ENCODE data around the gene DIAPH3. TPM values are rescaled to one million over a fixed set of nuclear protein-coding genes. Genes with fewer than 3 reads are reported as not detected.

The DIAPH3 gene
- total RNA-seq, 2 donors from 2014 or later, result 7.1 to 8.0 TPM

GRCh38 chr13:60152114-60152513, 11.6 kb downstream of the DIAPH3 start:
- TF ChIP-seq, protein P1, sequence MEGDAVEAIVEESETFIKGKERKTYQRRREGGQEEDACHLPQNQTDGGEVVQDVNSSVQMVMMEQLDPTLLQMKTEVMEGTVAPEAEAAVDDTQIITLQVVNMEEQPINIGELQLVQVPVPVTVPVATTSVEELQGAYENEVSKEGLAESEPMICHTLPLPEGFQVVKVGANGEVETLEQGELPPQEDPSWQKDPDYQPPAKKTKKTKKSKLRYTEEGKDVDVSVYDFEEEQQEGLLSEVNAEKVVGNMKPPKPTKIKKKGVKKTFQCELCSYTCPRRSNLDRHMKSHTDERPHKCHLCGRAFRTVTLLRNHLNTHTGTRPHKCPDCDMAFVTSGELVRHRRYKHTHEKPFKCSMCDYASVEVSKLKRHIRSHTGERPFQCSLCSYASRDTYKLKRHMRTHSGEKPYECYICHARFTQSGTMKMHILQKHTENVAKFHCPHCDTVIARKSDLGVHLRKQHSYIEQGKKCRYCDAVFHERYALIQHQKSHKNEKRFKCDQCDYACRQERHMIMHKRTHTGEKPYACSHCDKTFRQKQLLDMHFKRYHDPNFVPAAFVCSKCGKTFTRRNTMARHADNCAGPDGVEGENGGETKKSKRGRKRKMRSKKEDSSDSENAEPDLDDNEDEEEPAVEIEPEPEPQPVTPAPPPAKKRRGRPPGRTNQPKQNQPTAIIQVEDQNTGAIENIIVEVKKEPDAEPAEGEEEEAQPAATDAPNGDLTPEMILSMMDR (IDR thresholded peaks at IDR 0.05), result no peak
- no peaks in the 10 kb centered on the region for H3K27me3 ChIP-seq (replicated peaks; ENCODE audit: insufficient read depth)
- no peak overlapping the region for H3K27ac ChIP-seq
- peaks cover 0 to 10% of the 10 kb centered on the region in 2 donors for H3K4me1 ChIP-seq (ENCODE audit: control insufficient read depth in 1 of 2, low read depth in 2 of 2)
- no peaks in the 10 kb centered on the region for H3K36me3 ChIP-seq
- no peaks in the 10 kb centered on the region for H3K9me3 ChIP-seq
- ATAC-seq (ENCODE audit: insufficient number of reproducible peaks, low FRiP score, low read depth), result no peak
- no peak overlapping the region for H3K4me3 ChIP-seq
- DNase-seq (ENCODE audit: low spot score), result no peak

- Histone ChIP-seq H3K36me3 (no peaks in the 10 kb centered on the region), H3K4me3 (no peak overlapping the region), H3K9me3 (no peaks in the 10 kb centered on the region), H3K27me3 (replicated peaks; ENCODE audit: insufficient read depth) (no peaks in the 10 kb centered on the region), H3K4me1 (ENCODE audit: control insufficient read depth in 1 of 2, low read depth in 2 of 2) (peaks cover 3 to 10% of the 10 kb centered on the region in 2 donors), H3K27ac (no peak overlapping the region)
- TF ChIP-seq, protein P1 (IDR thresholded peaks at IDR 0.05), result no peak
- DNase-seq (ENCODE audit: low spot score), result no peak
- ATAC-seq (ENCODE audit: insufficient number of reproducible peaks, low FRiP score, low read depth), result no peak
These were observed 13.2 kb downstream of the DIAPH3 start for GRCh38 chr13:60150538-60150937.

DNA sequence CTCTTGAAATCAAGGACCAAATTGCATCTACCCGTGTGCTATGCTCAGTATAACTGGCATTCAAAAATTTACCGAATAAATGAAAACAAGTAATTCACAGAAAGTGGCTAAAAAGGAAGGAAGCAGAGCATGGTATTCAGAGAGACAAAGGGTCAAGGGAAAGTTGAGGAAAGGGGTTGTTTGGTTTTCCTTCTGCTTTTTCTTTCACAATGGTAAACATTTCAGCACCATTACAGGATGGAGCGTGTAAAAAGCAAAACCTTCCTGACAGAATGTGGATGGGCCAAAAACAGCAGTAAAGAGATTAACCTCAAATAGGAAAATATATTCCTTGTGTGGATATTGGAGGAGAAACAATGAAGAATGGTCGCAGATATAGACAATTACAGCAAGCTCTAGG, 14.8 kb downstream of the DIAPH3 start:
- Histone ChIP-seq H3K36me3 (no peaks in the 10 kb centered on the region), H3K4me1 (ENCODE audit: control insufficient read depth in 1 of 2, low read depth in 2 of 2) (peaks cover 3 to 10% of the 10 kb centered on the region in 2 donors), H3K27me3 (replicated peaks; ENCODE audit: insufficient read depth) (no peaks in the 10 kb centered on the region), H3K27ac (no peak overlapping the region), H3K4me3 (no peak overlapping the region), H3K9me3 (no peaks in the 10 kb centered on the region)
- DNase-seq (ENCODE audit: low spot score), result no peak
- ATAC-seq (ENCODE audit: insufficient number of reproducible peaks, low FRiP score, low read depth), result no peak
- TF ChIP-seq, protein P1 (IDR thresholded peaks at IDR 0.05), result no peak

- H3K4me1 ChIP-seq (ENCODE audit: control insufficient read depth in 1 of 2, low read depth in 2 of 2), result peaks cover 3 to 4% of the 10 kb centered on the region in 2 donors
- ATAC-seq (ENCODE audit: insufficient number of reproducible peaks, low FRiP score, low read depth), result no peak
These were observed 16.4 kb downstream of the DIAPH3 start for GRCh38 chr13:60147361-60147760.

GRCh38 chr13:60146471-60146870, 17.3 kb downstream of the DIAPH3 start:
- Histone ChIP-seq H3K36me3 (no peaks in the 10 kb centered on the region), H3K4me1 (ENCODE audit: control insufficient read depth in 1 of 2, low read depth in 2 of 2) (peaks cover 3 to 4% of the 10 kb centered on the region in 2 donors), H3K27ac (no peak overlapping the region), H3K27me3 (replicated peaks; ENCODE audit: insufficient read depth) (no peaks in the 10 kb centered on the region), H3K9me3 (no peaks in the 10 kb centered on the region), H3K4me3 (no peak overlapping the region)
- DNase-seq (ENCODE audit: low spot score) (no peak), ATAC-seq (ENCODE audit: insufficient number of reproducible peaks, low FRiP score, low read depth) (no peak)
- TF ChIP-seq, protein P1 (IDR thresholded peaks at IDR 0.05), result no peak

More at GRCh38 chr13:60147361-60147760, 16.4 kb downstream of the DIAPH3 start:
- H3K27me3 ChIP-seq (replicated peaks; ENCODE audit: insufficient read depth), result no peaks in the 10 kb centered on the region
- H3K4me3 ChIP-seq, result no peak overlapping the region
- no peaks in the 10 kb centered on the region for H3K9me3 ChIP-seq
- TF ChIP-seq, protein P1 (IDR thresholded peaks at IDR 0.05), result no peak
- H3K36me3 ChIP-seq, result no peaks in the 10 kb centered on the region
- H3K27ac ChIP-seq, result no peak overlapping the region
- no peak for DNase-seq (ENCODE audit: low spot score)

All from thoracic aorta (tissue), 2 donors.